Endothelial cell of umbilical vein (primary cell): ENCODE results near the gene TRERF1. TPM values are rescaled to one million over a fixed set of nuclear protein-coding genes. Genes with fewer than 3 reads are reported as not detected.

Experiments
- BruUV-seq: library from RNA; stranded (reverse); fragments of 400-500 nt; replicated peaks from 2 replicates; lab custom pipeline; 2021; lab: Mats Ljungman, UMichigan
- CTCF ChIA-PET: fragments of 300-600, 350-600 bp; sonication (Branson Sonifier 250); formaldehyde crosslinking; loops from one replicate; lab custom pipeline; 2021; ENCODE audit warnings: antibody characterized with exemption, inconsistent platforms; lab: Charles Lee
- POLR2A ChIA-PET: fragments of 300-600, 350-600 bp; sonication (Branson Sonifier 250); formaldehyde crosslinking; loops from one replicate; lab custom pipeline; 2021; ENCODE audit warnings: antibody characterized with exemption, inconsistent platforms; lab: Charles Lee
- DNase-seq: peaks from one replicate; pipeline ENCODE4 v3.0.0-alpha.2; 2011; ENCODE audit warnings: low read depth, low spot score
- FAIRE-seq: peaks from 2 replicates; lab custom pipeline; 2011; peaks lifted over from hg19 to GRCh38; lab: Jason Lieb, UNC
- H2AFZ ChIP-seq: 2 replicates; pipeline ENCODE4 v1.6.0; 2012; ENCODE audit warnings: low read depth, low read length, control low read depth, inconsistent platforms
- H3K27ac ChIP-seq: 2 replicates; pipeline ENCODE4 v1.5.1; 2011; ENCODE audit warnings: low read depth, mild to moderate bottlenecking, control low read depth, low read length, moderate library complexity; ENCODE audit not compliant: insufficient read depth
- H3K27me3 ChIP-seq, 2 experiments: 2 replicates each; pipeline versions ENCODE4 v1.6.0 to v1.6.1; 2011; ENCODE audit warnings: low read length in 2 of 2, mixed read lengths in 1 of 2; ENCODE audit not compliant: control insufficient read depth in 2 of 2, insufficient read depth in 2 of 2
- H3K36me3 ChIP-seq, 2 experiments: 2 replicates in 1 of 2; 3 replicates in 1 of 2; pipeline ENCODE4 v1.5.1; 2011; ENCODE audit warnings: low read length in 2 of 2, mild to moderate bottlenecking in 1 of 2, moderate library complexity in 1 of 2; ENCODE audit not compliant: control insufficient read depth in 2 of 2, insufficient read depth in 2 of 2; ENCODE audit errors: extremely low read depth in 1 of 2
- H3K4me1 ChIP-seq: 3 replicates; pipeline ENCODE4 v1.5.1; 2011; ENCODE audit warnings: mild to moderate bottlenecking, low read length; ENCODE audit not compliant: control insufficient read depth, insufficient read depth; ENCODE audit errors: extremely low read depth
- H3K4me2 ChIP-seq: 2 replicates; pipeline ENCODE4 v1.6.1; 2011; ENCODE audit warnings: low read length, control low read depth, mixed read lengths; ENCODE audit not compliant: insufficient read depth
- H3K4me3 ChIP-seq, 3 experiments: fragments of 200-600 bp in 1 of 3; sonication (generic), shearing (Covaris generic) in 1 of 3; replicated peaks in 1 of 3; 2 replicates each; pipeline ENCODE4 v1.5.1; 2011 to 2016; ENCODE audit warnings: control low read depth in 3 of 3, low read length in 3 of 3, mild to moderate bottlenecking in 2 of 3, inconsistent platforms in 1 of 3, low read depth in 1 of 3, moderate library complexity in 1 of 3; ENCODE audit not compliant: insufficient read depth in 1 of 3
- H3K79me2 ChIP-seq: 2 replicates; pipeline ENCODE4 v1.6.0; 2012; ENCODE audit warnings: low read length, inconsistent platforms; ENCODE audit not compliant: control insufficient read depth, insufficient read depth
- H3K9ac ChIP-seq: replicated peaks from 2 replicates; pipeline ENCODE3; 2011; ENCODE audit warnings: low read length, control low read depth; ENCODE audit not compliant: insufficient read depth; ENCODE audit errors: extremely low read depth
- H3K9me1 ChIP-seq: replicated peaks from 3 replicates; pipeline ENCODE4 v1.6.0; 2011; ENCODE audit warnings: mild to moderate bottlenecking, low read length; ENCODE audit not compliant: control insufficient read depth, insufficient read depth; ENCODE audit errors: extremely low read depth
- H3K9me3 ChIP-seq: replicated peaks from 2 replicates; pipeline ENCODE4 v1.5.1; 2012; ENCODE audit warnings: low read length, inconsistent platforms; ENCODE audit not compliant: control insufficient read depth, insufficient read depth
- H4K20me1 ChIP-seq: replicated peaks from 2 replicates; pipeline ENCODE3; 2011; ENCODE audit warnings: mild to moderate bottlenecking, low read length; ENCODE audit not compliant: control insufficient read depth, insufficient read depth; ENCODE audit errors: extremely low read depth
- EZH2 ChIP-seq: IDR thresholded peaks from 2 replicates; pipeline ENCODE4 v1.6.1; 2012; ENCODE audit warnings: borderline replicate concordance, low read depth, mild to moderate bottlenecking, moderate library complexity, low read length, inconsistent platforms; ENCODE audit not compliant: severe bottlenecking
- FOS ChIP-seq: IDR thresholded peaks from 2 replicates; pipeline ENCODE4 v1.6.1; 2011; ENCODE audit warnings: mild to moderate bottlenecking, low read length, moderate library complexity, borderline replicate concordance; ENCODE audit not compliant: insufficient read depth
- GATA2 ChIP-seq: IDR thresholded peaks from 2 replicates; pipeline ENCODE4 v1.7.0; 2011; ENCODE audit warnings: low read depth, mild to moderate bottlenecking, moderate library complexity, mixed read lengths, low read length; ENCODE audit not compliant: insufficient read length, insufficient read depth
- JUN ChIP-seq: IDR thresholded peaks from 2 replicates; pipeline ENCODE4 v1.6.1; 2011; ENCODE audit warnings: borderline replicate concordance, low read depth; ENCODE audit not compliant: insufficient read length, insufficient read depth
- MYC ChIP-seq: IDR thresholded peaks from one replicate; pipeline ENCODE4 v1.6.1; 2011; ENCODE audit warnings: mild to moderate bottlenecking, low read depth, low read length
- POLR2A ChIP-seq: IDR thresholded peaks from 2 replicates; pipeline ENCODE4 v1.6.1; 2012; ENCODE audit warnings: low read depth, mild to moderate bottlenecking, control low read depth, low read length
- POLR2AphosphoS5 ChIP-seq: IDR thresholded peaks from 2 replicates; pipeline ENCODE4 v1.6.1; 2012; ENCODE audit warnings: low read depth, mild to moderate bottlenecking, control low read depth, low read length, moderate library complexity; ENCODE audit not compliant: insufficient read depth
- dilution Hi-C: fragments of 300-500 bp; cut with MboI; formaldehyde crosslinking; loops from one replicate; pipeline ENCODE4 v1.15.0; 2019; ENCODE audit warnings: low sequenced_read_pairs; ENCODE audit not compliant: extremely low pct_ligation_motif_present
- intact Hi-C: fragments of 100-400 bp; cut with micrococcal nuclease; formaldehyde crosslinking; loops from one replicate; pipeline ENCODE4 v1.10.0; 2022
- polyA plus RNA-seq, 4 experiments: library from polyadenylated mRNA; depleted of rRNA in 3 of 4; stranded (reverse) in 3 of 4; unstranded in 1 of 4; fragments of >200 nt; gene quantifications; 2 replicates each; pipeline versions ENCODE4 v1.2.1 to v1.2.3, GENCODE V29; 2011 to 2012; ENCODE audit warnings: missing spikeins in 1 of 4
- total RNA-seq: library from RNA; stranded (reverse); gene quantifications from 2 replicates; pipeline ENCODE4 v1.2.3, GENCODE V29; 2021
- TF ChIP-seq, protein P1 (sequence below): IDR thresholded peaks from 2 replicates; pipeline ENCODE4 v1.6.1; 2011; ENCODE audit not compliant: insufficient read depth, insufficient read length
- TF ChIP-seq, protein P2 (sequence below), 2 donors: IDR thresholded peaks; 1 replicate in 1 of 2; 2 replicates in 1 of 2; pipeline ENCODE4 v1.5.1; 2011; ENCODE audit warnings: low read length in 2 of 2, mild to moderate bottlenecking in 2 of 2, moderate library complexity in 2 of 2, control low read depth in 1 of 2, inconsistent platforms in 1 of 2, low read depth in 1 of 2; ENCODE audit not compliant: insufficient read depth in 1 of 2; ENCODE audit errors: extremely low read depth in 1 of 2

The TRERF1 gene
- total and polyA plus RNA-seq, 2 donors (not counting 3 experiments of a cell fraction or from before 2014, with no cell fraction given) = 0.73 to 5.5 TPM

- Histone ChIP-seq H3K4me1 (peaks cover 18% of the 10 kb centered on the region), H3K36me3 (no peaks in the 10 kb centered on the region), H3K4me3 (no peak overlapping the region), H3K4me2 (no peak overlapping the region), H3K9me3 (no peaks in the 10 kb centered on the region), H3K9me1 (no peaks in the 10 kb centered on the region), H2AFZ (no peak overlapping the region), H3K27ac (no peak overlapping the region), H3K79me2 (no peaks in the 10 kb centered on the region), H4K20me1 (no peaks in the 10 kb centered on the region), H3K9ac (no peak overlapping the region), H3K27me3 (no peaks in the 10 kb centered on the region)
- FAIRE-seq (no peak), DNase-seq (no peak)
- dilution Hi-C loops (no loop called here), intact Hi-C loops (no loop called here)
- BruUV-seq = no TSS peak
- CTCF ChIA-PET = no interaction called here
- no peak for TF ChIP-seq POLR2A
- TF ChIP-seq FOS = no peak
- TF ChIP-seq EZH2 = no peak
- no peak for TF ChIP-seq GATA2
- TF ChIP-seq JUN = no peak
- TF ChIP-seq, protein P1, sequence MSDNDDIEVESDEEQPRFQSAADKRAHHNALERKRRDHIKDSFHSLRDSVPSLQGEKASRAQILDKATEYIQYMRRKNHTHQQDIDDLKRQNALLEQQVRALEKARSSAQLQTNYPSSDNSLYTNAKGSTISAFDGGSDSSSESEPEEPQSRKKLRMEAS = no peak
- no peak for TF ChIP-seq POLR2AphosphoS5
- TF ChIP-seq MYC = no peak
- TF ChIP-seq, protein P2, sequence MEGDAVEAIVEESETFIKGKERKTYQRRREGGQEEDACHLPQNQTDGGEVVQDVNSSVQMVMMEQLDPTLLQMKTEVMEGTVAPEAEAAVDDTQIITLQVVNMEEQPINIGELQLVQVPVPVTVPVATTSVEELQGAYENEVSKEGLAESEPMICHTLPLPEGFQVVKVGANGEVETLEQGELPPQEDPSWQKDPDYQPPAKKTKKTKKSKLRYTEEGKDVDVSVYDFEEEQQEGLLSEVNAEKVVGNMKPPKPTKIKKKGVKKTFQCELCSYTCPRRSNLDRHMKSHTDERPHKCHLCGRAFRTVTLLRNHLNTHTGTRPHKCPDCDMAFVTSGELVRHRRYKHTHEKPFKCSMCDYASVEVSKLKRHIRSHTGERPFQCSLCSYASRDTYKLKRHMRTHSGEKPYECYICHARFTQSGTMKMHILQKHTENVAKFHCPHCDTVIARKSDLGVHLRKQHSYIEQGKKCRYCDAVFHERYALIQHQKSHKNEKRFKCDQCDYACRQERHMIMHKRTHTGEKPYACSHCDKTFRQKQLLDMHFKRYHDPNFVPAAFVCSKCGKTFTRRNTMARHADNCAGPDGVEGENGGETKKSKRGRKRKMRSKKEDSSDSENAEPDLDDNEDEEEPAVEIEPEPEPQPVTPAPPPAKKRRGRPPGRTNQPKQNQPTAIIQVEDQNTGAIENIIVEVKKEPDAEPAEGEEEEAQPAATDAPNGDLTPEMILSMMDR (IDR thresholded peaks at IDR 0.05; ENCODE audit: extremely low read depth in 1 of 2, insufficient read depth in 1 of 2, low read depth in 1 of 2, low read length in 2 of 2) = no peak
- POLR2A ChIA-PET = no interaction called here
Observed at GRCh38 chr6:42341221-42341620, 110.5 kb downstream of the TRERF1 start.
